Superior temporal gyrus (tissue), 1 donor: ENCODE results near the gene RANBP2.

Experiments used
- DNase-seq: peaks from one replicate; pipeline ENCODE4 v3.0.0-alpha.2; 2016; ENCODE audit errors: extremely low spot score

RANBP2 gene

DNA sequence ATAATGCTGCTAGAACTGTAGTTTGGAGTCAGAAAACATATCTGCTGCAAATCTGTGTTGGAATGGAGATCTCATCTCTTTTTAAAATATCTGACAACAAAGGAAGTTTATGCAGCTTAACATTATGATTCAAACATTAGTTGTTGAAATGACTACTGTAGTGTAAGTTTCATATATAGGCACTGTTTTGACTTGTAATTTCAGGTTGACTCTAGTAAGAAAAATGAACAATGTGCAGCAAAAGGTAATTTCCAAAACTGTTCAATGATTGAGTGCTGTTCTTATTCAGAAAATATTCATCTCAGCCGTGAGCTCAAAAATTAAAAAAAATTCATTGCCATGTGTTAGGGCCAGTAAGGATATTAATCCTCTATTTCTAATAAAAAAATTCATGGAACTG is 115.8 kb downstream of the RANBP2 start:
- DNase-seq: no peak
